OCI-LY1 (cell line): ENCODE data around the gene CMIP.

Experiments
- EZH2 ChIP-seq: fragments of 200-600 bp; sonication (generic), shearing (Covaris generic); IDR thresholded peaks from 2 replicates; pipeline ENCODE4 v1.8.0; 2017; ENCODE audit warnings: borderline replicate concordance, mixed run types, mild to moderate bottlenecking, antibody characterized with exemption, low read length, moderate library complexity, mixed read lengths
- TF ChIP-seq, protein P1 (sequence below): fragments of 200-600 bp; sonication (generic), shearing (Covaris generic); IDR thresholded peaks from 2 replicates; pipeline ENCODE4 v1.5.1; 2017; ENCODE audit warnings: mild to moderate bottlenecking, antibody characterized with exemption, low read length, moderate library complexity, mixed read lengths

DNA sequence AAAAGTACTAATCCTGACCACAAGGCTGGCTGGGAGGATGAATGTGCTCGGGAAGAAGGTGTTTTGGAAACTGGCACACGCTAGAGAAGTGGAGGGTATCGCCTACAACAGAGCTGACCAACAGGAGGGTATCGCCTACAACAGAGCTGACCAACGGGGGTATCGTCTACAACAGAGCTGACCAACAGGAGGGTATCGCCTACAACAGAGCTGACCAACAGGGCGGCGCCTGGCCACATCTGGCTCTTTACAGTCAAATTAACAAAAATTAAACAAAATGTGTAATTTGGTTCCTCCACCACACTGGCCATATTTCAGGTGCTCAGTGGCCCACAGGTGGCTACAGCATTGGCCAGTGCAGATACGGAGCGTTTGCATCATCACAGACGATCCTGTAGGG is 153.5 kb downstream of the CMIP start:
- TF ChIP-seq EZH2: no peak
- TF ChIP-seq, protein P1, sequence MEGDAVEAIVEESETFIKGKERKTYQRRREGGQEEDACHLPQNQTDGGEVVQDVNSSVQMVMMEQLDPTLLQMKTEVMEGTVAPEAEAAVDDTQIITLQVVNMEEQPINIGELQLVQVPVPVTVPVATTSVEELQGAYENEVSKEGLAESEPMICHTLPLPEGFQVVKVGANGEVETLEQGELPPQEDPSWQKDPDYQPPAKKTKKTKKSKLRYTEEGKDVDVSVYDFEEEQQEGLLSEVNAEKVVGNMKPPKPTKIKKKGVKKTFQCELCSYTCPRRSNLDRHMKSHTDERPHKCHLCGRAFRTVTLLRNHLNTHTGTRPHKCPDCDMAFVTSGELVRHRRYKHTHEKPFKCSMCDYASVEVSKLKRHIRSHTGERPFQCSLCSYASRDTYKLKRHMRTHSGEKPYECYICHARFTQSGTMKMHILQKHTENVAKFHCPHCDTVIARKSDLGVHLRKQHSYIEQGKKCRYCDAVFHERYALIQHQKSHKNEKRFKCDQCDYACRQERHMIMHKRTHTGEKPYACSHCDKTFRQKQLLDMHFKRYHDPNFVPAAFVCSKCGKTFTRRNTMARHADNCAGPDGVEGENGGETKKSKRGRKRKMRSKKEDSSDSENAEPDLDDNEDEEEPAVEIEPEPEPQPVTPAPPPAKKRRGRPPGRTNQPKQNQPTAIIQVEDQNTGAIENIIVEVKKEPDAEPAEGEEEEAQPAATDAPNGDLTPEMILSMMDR: peak; percentile 26; the same call in 1 of the 2 replicates
